GM21360 (cell line): ENCODE results near the gene CLCA2.

Experiments used
- ATAC-seq: cut with Tn5 transposase; IDR thresholded peaks from one replicate; pipeline ENCODE4 v1.9.1; 2021; ENCODE audit warnings: mild to moderate bottlenecking, moderate library complexity; ENCODE audit not compliant: unreplicated experiment

CLCA2 gene

GRCh38 chr1:86470859-86471258, 46.9 kb downstream of the CLCA2 start:
- ATAC-seq: peak; percentile 67

GRCh38 chr1:86471291-86471690, 47.3 kb downstream of the CLCA2 start:
- peak; percentile 11 for ATAC-seq

- ATAC-seq: no peak
These were observed 48.2 kb downstream of the CLCA2 start for GRCh38 chr1:86472152-86472551.

GRCh38 chr1:86472767-86473166, 48.8 kb downstream of the CLCA2 start:
- ATAC-seq: peak; percentile 31

GRCh38 chr1:86477256-86477655, 53.3 kb downstream of the CLCA2 start:
- ATAC-seq: no peak

GRCh38 chr1:86477682-86478081, 53.7 kb downstream of the CLCA2 start:
- ATAC-seq: no peak

GRCh38 chr1:86478416-86479156, 54.6 kb downstream of the CLCA2 start:
- no peak for ATAC-seq

GRCh38 chr1:86481966-86482365, 58.0 kb downstream of the CLCA2 start:
- ATAC-seq: no peak

- no peak for ATAC-seq
These were observed 63.3 kb downstream of the CLCA2 start for GRCh38 chr1:86487131-86487810.

GRCh38 chr1:86487811-86488141, 63.8 kb downstream of the CLCA2 start:
- ATAC-seq: no peak

GRCh38 chr1:86489242-86489878, 65.4 kb downstream of the CLCA2 start:
- ATAC-seq: no peak

GRCh38 chr1:86491171-86491950, 67.4 kb downstream of the CLCA2 start:
- ATAC-seq: no peak

GRCh38 chr1:86498281-86498680, 74.3 kb downstream of the CLCA2 start:
- no peak for ATAC-seq

GRCh38 chr1:86499987-86500593, 76.1 kb downstream of the CLCA2 start:
- no peak for ATAC-seq

GRCh38 chr1:86500714-86501113, 76.7 kb downstream of the CLCA2 start:
- no peak for ATAC-seq

GRCh38 chr1:86502125-86502646, 78.2 kb downstream of the CLCA2 start:
- ATAC-seq: peak; percentile 58

GRCh38 chr1:86502721-86503405, 78.9 kb downstream of the CLCA2 start:
- peak; percentile 25 for ATAC-seq

- no peak for ATAC-seq
These were observed 79.6 kb downstream of the CLCA2 start for GRCh38 chr1:86503406-86504136.

GRCh38 chr1:86504137-86504479, 80.1 kb downstream of the CLCA2 start:
- no peak for ATAC-seq
